HS-5 (cell line): ENCODE results near the gene IGFBP1.
"Not testable (repeated sequence)": the region's sequence is repeated elsewhere in the genome, so short reads cannot be mapped to it uniquely, and the experiment has no call there.

Experiments
- DNase-seq: peaks from one replicate; pipeline ENCODE4 v3.0.0-alpha.2; 2012; ENCODE audit warnings: low read depth

The IGFBP1 gene

DNA sequence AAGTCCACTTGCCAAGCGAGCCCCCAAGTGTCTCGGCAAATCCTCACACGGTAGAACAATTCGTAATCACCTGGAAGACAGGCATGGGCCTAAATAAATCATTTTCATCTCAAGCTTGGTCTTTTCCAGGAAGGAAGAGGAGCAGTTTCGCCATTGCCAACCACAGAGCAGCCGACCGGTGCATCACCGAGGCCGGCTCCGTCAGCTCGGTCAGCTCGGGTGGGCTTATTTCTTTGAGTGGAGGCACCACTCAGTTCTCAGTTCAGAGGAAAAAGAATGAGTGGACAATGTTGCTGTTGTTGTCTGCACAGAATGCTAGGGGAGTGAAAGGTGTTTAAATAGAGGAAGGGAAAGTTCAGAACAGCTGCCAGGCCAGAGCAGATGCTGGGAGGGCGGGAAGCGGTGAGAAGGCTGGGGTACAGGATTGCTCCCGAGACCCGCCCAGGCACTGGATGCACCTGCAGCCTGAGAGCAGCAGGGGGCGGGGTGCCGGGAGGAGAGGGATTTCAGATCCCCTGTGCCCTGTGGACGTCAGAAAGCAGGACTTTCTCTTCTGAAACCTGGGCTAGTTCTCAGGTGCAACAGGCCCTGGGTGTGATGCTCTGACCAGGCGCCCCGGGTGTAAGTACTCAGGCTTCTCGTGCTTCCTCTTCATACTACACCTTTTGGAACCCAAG lies 50.5 kb downstream of the IGFBP1 start:
- no peak for DNase-seq

DNA sequence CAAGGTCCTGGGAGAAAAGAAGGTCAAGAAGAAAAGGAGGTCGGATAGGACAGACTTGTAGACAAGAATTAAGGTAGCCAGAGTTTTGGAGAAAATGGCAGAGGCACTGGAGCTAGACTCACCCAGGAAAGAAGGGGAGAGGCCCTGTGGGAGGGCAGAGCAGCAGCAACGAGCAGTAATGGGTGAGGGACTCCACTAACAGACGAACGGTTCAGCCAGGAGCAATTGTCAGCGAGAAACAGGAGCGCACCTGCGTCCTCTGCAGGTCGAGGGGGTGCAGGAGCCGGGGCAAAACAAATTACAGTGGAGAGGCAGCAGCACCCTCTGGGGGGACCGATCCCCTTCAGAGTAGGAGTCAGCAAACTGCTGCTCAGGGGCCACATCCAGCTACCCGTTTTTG lies 51.3 kb downstream of the IGFBP1 start:
- no peak for DNase-seq

DNA sequence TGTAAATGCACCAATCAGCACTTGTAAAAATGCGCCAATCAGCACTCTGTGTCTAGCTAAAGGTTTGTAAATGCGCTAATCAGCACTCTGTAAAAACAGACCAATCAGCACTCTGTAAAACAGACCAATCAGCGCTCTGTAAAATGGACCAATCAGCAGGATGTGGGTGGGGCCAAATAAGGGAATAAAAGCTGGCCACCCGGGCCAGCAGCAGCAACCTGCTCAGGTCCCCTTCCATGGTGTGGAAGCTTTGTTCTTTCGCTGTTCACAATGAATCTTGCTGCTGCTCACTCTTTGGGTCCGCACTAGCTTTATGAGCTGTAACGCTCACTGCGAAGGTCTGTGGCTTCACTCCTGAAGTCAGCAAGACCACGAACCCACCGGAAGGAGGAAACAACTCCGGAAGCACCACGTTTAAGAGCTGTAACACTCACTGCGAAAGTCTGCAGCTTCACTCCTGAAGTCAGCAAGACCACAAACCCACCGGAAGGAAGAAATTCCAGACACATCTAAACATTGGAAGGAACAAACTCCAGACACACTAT lies 52.0 kb downstream of the IGFBP1 start:
- DNase-seq, result not testable (repeated sequence)

DNA sequence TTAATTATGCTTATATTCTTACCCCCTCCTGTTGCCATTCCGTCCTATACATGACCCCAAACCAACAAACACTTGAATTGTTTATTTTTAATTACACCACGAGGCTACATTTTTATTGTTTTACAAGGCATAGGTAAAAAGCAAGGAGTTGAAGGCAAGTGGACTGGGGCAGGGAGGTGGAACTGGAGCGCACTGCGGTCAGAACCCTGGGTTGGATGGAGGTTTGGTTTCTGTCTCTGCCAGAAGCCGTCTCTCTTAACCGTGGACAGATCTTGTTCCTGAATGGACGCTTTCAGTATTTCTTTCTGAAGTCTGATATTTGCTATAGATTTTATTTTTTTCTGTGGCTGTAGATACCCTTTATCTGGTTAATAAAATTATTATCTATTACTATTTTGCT lies 52.7 kb downstream of the IGFBP1 start:
- DNase-seq, result no peak
